ENCODE results near the gene SNTG2. TPM values are rescaled to one million over a fixed set of nuclear protein-coding genes. Genes with fewer than 3 reads are reported as not detected.
"Not testable (repeated sequence)": the region's sequence is repeated elsewhere in the genome, so short reads cannot be mapped to it uniquely, and the experiment has no call there.

The SNTG2 gene
- total RNA-seq = 1 to 10 TPM in 1 of 2 experiments, under 1 TPM in 1; 0.52 to 1.1 TPM

DNA sequence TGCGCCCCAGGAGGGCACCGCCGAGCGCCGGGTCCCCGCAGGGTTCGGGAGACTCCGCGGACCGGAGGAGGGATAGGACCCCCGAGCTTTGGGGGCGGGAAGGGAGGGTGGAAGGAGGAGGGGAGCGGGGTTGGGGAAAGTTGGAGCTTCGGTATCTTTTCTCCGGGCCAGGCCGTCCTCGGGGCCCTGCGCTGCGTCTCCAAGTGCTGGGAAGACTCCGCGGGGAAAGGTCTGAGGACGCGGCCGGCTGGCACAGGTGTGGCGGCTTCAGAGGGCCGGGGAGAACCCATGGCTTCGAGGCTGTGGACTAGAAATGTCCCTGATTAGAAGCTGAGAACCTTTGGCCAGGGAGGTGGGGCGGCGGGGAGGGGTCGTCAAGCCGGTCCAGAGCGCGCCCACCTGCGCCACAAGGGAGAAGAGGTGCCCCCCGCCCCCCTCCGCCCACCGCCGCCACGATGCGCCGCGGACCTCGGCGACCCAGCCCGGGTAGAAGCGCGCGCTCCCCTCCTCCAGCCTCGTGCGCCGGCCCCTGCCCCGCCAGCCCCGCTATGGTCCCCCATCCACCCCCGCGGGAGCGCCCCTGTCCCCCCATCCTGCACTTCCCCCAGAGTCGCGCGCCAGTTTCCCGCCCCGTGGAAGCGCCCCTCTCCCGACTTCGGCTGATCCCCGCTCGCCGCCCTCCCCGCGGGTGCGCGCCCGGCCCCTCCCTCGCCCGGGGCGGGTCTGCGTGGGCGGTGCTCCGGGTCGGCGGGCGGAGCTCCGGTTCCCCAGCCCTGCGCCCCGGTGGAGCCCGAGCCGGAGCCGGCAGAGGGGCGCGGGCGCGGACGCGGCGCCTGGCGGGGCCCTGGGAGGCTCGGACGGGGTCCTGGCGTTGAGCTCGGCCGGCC is at the start of gene SNTG2:
SNTG2 (plus strand) TSS at position 770 of the 887 bp plus-strand sequence. CDS start 148 bp downstream, outside the sequence.
- ChIA-PET POLR2A (interaction anchor here (0.6 to 0.8 kb wide), 3 partner anchors 10 to 511 kb away, joined by 3 to 4 read pairs (median 3); no protein-coding TSS in a partner anchor), CTCF (no interaction called here)

DNA sequence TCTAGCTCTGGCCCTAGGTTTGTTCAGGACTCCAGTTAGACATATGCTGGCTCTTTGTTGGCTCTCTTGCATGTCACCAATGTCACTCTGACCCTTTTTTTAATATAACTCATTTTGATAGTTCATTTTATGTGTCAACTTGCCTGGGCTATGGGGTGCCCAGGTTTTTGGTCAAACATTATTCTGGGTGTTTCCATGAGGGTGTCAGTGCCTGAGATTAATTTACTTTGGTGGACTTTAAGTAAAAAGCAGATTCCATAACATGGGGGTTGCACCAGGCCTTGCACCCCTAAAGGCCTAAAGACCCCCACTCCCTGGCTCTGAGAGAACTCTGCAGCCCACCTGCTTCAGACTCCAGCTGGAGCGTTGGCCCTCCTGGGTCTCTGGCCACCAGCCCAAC is 48.1 kb upstream of the SNTG2 start:
- CTCF ChIA-PET = no interaction called here
- POLR2A ChIA-PET = no interaction called here

DNA sequence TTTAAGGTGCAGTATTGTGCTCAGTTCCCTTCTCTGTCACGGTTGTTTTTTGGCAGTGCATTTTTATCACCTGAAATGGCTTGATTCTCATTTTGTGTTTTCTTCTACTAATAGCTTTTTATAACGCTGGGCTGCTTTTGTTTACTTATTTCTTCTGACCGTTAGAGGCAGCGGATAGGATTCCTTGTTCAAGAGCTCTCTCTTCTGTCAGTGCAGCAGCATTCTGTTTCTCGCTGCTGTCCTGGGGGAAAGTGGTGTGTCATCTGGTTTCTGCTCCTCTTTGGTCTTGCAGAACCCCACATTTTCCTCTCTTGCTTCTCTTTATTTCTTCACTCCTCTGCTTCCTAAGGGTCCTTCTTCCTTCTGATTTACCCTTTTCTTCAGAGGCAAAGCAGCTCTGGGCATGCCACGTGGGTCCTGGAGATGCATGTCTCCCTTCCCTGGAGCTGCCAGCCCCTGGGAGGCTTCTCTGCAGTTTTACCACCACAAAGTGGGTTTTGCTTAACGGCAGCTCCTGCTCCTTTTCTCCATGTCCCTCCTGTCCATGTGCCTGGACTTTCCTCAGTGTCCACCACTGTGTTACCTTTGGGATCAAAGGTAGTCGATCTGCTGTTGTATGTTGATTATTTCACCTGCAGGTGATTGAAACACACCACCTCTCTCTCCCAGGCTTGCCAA is 47.3 kb upstream of the SNTG2 start:
- ChIA-PET CTCF (no interaction called here), POLR2A (no interaction called here)

DNA sequence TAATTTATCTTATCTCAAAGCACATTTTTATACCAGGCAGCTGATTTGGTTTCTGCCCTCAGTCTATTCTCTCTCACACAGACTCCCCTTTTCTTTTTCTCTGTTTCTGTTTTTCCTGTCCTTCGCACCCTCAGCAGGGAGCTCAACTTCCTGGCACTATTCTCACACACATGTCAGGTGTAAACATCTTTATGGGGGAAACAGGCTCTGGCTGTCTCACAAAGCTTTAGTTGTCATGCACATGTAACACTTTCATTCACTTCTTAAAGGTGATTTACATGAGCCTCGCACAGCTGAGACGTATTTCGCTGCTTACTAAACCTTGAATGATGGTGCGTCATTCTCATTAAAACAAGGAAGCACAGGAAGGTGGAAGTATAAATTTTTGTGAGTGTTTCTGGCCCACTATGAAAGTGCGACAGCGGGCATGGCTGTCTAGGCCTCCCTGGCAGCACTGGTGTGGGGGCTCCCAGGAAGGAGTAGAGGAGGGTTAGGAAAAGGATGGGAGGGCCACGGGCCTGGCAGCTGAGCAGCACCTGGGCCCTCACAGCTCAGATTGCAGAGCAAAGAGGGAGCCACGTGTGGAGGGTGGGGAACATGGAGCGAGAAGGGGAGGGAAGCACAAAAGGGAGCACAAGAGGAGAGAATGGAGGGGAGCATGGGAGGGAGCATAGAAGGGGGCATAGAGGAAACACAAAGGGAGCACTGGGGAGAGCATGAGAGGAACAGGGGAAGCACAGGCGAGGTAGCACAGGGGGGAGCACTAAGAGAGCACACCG is 46.2 kb upstream of the SNTG2 start:
- CTCF ChIA-PET = no interaction called here
- POLR2A ChIA-PET = no interaction called here

DNA sequence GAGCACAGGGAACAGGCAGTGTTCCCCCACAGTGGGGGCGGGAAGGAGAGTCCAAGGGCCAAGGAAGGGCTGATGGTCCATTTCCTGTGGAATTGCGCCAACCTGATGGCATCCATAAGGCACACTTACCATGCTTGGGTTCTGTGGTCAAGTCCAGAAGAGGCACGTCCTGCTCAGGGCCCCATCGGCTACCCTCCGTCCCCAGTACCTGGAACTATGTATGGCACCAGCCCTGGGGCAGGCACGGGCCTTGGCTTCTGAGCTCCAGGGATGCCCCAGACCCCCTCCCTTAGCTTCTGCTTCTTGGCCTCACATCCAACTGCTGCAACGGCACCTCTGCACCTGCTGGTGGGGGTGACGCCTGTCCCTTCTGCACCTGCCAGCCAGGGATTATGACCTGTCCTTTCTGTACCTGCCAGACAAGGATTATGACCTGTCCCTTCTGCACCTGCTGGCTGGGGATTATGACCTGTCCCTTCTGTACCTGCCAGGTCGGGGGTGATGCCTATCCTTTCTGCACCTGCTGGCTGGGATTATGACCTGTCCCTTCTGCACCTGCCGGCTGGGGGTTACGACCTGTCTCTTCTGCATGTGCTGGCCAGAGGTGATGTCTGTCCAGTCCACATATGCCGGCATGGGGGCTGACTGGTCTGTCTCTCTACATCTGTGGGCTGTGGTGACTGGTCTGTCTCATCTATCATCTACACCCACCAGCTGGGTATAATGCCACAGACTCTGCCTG is 45.4 kb upstream of the SNTG2 start:
- CTCF ChIA-PET = no interaction called here
- POLR2A ChIA-PET = no interaction called here

DNA sequence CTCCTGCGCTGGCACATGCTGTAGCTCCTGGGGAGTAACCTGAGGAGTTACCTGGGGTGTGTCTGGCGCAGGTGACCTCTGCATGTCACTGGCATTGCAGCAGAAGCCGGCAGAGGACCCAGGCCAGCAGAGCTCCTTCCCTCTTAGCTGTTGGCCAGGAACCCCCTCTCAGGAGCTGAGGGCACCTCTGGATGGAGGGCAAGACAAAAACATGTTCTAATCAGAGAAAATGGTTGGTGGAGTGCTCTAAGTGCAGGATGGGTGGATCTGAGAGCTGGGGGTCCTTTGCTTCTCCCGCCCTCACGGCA is 44.9 kb upstream of the SNTG2 start:
- CTCF ChIA-PET = no interaction called here

DNA sequence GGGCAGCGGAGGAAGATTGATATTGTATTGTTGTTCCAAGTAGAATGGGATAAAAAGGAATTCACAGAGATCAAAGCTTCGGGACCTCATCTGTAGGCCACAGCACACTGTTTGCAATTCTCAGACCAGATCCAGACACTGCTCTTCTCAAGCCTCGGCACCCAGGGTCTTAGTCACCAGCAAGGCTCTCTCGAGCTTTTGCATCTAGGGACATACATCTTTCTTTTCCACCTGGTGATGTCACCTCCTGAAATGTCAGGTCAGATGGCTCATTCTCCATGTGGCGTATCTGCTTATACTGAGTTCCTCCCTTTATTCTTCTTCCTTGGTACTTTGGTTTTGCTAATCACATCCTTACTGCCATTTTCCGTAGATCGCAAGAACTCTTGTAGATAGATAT is 42.9 kb upstream of the SNTG2 start:
- CTCF ChIA-PET = no interaction called here
- POLR2A ChIA-PET = no interaction called here

More for the DNA sequence above, 44.9 kb upstream of the SNTG2 start:
- POLR2A ChIA-PET = no interaction called here

DNA sequence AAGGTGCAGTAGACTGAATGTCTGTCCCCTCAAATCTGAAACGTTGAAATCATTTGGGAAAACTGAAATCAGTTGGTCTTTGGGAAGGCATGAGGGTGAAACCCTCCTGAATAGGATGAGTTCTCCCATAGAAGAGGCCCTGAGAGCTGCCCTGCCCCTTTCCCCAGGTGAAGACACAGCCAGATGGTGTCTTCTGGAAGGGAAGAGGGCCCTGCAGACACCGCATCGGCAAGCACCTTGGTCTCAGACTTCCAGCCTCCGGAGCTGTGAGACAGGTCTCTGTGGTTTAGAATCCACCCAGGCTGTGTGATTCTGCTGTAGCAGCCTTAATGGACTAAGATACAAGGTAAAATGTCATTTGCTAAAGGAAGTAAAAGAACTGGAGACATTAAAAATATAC is 42.1 kb upstream of the SNTG2 start:
- CTCF ChIA-PET = no interaction called here

DNA sequence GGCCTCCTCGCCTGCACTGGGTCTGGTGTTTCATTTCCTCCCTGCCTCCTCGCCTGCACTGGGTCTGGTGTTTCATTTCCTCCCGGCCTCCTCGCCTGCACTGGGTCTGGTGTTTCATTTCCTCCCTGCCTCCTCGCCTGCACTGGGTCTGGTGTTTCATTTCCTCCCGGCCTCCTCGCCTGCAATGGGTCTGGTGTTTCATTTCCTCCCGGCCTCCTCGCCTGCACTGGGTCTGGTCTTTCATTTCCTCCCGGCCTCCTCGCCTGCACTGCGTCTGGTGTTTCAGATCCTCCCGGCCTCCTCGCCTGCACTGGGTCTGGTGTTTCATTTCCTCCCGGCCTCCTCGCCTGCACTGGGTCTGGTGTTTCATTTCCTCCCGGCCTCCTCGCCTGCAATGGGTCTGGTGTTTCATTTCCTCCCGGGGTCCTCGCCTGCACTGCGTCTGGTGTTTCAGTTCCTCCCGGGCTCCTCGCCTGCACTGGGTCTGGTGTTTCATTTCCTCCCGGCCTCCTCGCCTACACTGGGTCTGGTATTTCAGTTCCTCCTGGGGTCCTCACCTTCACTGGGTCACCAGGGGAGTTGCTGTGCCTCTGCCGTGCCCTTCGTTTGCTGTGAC is 40.8 kb upstream of the SNTG2 start:
- POLR2A ChIA-PET, CTCF ChIA-PET: not testable (repeated sequence)

More for the DNA sequence above, 42.1 kb upstream of the SNTG2 start:
- POLR2A ChIA-PET = no interaction called here

DNA sequence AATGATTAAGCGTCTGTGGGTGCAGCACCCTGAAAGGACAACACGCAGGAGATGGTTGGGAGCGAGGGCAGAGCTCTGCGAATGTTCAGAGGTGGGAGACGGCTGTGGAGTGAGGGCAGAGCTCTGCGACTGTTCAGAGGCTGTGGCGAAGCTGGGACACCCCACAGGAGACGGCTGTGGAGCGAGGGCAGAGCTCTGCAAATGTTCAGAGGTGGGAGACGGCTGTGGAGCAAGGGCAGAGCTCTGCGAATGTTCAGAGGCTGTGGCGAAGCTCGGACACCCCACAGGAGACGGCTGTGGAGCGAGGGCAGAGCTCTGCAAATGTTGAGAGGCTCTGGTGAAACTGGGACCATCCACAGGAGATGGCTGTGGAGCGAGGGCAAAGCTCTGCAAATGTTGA is 40.0 kb upstream of the SNTG2 start:
- ChIA-PET CTCF (no interaction called here), POLR2A (no interaction called here)

DNA sequence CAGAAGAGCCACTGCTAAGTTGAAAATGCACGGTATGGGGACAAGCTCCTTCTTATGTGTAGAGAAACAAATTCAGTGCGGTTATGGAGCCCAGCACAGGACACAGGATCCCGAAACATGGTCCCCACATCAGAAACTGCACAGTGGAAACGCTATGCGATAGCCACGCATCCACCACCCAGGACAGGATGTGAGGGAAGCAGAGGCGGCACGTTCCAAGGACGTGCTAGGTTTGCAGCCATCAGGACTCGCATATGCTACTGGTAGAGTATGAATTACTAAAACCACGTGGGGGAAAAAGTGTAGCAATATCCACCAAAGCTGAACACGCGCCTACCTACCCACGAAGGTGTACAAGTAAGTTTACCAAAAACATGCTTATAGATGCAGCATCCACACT is 34.7 kb upstream of the SNTG2 start:
- POLR2A ChIA-PET = no interaction called here
- CTCF ChIA-PET = no interaction called here

DNA sequence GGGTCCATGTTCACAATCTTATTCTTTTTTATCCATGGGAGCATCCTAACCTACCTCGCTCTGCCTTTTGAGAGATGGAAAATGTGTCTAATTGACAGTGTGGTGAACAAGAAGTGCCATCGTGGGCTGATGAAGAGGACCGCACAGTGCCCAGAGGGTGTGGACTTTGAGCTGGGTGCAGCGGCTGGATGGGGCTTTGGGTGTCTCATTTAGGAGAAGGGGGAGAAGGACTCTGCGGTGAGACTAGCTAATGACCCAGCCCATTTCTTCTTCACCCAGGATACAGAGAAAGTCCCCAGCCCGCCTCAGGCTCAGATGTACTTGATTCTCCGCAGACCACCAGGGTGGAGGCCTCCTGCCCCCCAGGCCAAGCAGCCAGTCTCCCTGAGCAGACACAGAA is 33.7 kb upstream of the SNTG2 start:
- ChIA-PET CTCF (no interaction called here), POLR2A (no interaction called here)

DNA sequence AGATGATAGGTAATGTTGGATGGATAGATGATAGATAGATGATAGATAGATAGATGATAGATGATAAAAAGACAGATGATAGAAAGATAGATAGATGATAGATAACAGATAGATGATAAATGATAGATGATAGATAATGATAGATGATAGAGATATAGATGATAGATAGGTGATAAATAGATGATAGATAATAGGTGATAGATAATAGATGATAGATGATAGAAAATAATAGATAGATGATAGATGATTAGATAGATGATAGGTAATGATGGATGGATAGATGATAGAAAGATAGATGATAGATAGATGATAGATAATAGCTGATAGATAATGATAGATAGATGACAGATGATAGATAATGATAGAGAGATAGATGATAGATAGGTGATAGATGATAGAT is 31.0 kb upstream of the SNTG2 start:
- POLR2A ChIA-PET = no interaction called here

DNA sequence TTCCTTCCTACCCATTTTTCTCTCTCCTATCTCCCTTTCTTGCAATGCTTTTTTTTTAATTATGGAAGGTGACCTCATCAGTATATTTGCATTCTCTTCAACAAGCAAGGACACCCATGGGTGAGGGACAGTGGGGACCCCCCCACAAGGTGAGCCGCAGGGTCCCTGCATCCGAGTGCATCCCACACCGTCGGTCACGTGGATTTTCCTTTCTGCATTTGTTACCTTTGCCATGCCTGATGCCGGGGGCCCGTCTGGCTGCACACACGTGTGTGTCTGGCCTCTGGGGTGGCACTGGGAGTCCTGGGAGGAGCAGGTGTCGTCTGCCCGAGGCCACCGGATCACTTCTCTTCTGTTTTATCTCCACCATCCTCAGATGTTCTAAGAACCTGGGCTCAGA is 30.1 kb upstream of the SNTG2 start:
- CTCF ChIA-PET = no interaction called here
- POLR2A ChIA-PET = no interaction called here

More for the DNA sequence above, 31.0 kb upstream of the SNTG2 start:
- CTCF ChIA-PET = no interaction called here

DNA sequence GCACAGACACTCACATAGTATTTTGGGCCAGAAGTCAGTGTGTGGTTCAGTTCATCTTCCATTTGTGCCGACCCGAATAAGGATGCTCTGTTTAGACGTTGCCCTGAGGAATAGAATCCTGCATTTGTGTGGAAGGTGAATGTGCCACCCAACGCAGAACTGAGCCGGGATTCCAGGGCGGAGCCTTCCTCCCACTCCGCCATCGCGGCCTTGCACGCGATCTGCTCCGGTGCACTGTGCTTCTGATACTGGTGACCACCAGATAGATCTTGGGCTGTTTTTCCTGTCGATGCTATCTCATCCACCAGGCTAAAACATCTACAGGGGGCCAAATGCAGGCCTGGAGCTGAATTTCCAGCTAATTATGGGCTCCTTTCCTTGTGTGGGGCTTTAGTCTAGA is 29.6 kb upstream of the SNTG2 start:
- POLR2A ChIA-PET = no interaction called here
- CTCF ChIA-PET = no interaction called here

DNA sequence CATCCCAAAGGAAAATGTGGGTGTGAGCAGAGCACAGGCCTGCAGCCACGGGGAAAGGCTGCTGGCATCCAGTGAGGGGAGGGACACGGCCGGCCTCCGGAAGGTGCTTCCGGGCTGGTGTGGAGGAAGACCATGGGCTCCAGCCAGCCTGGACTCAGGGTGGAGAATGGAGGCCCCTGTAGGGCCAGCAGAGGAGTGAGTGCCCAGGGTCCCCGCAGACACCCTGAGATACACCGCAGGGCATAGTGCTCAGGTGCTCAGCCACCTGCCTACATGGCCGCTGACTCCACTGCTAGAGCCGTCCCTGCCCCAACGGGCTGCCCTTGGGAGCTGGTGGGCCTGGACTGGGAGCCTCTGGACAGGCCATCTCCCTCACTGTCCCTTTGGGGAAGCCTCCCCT is 28.5 kb upstream of the SNTG2 start:
- ChIA-PET POLR2A (no interaction called here), CTCF (no interaction called here)

DNA sequence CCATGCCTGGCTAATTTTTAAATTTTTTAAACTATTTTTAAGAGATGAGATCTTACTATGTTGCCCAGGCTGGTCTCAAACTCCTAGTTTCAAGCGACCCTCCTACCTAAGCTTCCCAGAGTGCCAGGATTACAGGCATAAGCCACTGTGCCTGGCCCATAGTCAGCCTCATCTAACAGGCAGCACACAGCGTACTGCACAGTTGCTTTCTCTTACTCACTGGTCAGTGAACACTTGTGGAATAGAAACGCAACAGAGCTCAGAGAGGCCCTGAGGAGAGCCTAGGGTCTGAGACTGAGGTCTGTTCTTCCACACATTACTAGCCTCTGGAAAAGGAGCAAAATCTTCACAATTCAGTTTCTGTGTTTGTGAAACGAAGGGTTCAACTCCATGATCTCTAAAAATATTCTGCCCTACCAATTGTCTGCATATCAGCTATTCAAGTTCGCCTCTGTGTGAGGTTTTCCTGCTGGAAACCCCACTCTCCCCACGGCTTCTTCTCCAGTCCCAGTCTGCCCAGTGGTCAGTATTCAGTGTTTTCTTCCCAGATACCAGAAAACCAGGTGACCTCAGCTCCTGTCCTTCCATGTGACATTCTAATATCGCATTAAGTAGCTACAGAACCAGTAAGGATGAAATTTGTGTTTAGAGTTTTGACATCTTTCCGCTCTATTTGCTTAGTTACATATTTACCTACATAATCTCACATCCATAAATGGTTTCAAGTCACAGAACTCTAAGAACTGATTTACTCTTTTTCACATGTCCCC is 26.6 kb upstream of the SNTG2 start:
- ChIA-PET POLR2A (no interaction called here), CTCF (no interaction called here)

DNA sequence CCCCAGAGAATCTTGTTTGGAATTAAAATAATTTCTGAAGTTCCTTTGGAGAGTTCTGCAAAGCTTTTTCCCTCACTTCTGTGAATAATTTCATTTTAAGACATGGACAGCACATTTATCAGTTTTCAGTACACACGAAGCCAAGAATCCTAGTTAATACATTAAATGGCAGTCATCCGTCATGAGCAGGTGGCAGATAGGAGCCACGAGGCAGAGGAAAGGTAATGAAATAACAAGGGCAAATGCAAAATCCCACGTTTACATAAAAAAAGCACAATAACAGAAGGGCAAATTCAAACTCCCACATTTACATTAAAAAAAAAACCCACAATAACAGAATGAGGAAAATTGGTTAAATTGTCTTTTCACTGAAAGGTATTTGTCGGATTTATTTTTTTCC is 25.9 kb upstream of the SNTG2 start:
- ChIA-PET CTCF (interaction anchor here (0.7 kb wide), 1 partner anchor 132 kb away, joined by 3 read pairs; no protein-coding TSS in a partner anchor), POLR2A (no interaction called here)

DNA sequence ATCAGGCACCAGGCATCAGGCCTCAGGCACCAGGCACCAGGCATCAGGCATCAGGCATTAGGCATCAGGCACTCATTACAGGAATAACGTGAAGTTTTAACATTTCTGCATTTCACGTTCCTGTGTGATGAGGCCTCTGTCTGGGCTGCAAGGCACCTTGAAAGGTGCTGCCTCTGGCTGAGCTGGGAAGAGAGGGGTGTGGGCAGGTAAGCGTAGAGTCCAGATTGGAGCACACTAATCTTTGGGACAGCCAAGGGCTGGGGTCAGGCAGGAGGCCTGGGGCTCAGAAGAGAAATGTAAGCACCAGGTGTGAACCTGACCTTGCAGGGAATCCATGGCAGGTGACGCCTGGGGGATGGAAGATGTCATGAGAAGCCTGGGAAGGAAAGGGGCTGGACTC is 25.3 kb upstream of the SNTG2 start:
- CTCF ChIA-PET = interaction anchor here (0.7 kb wide), 1 partner anchor 132 kb away, joined by 3 read pairs; no protein-coding TSS in a partner anchor
- POLR2A ChIA-PET = no interaction called here

Data from activated CD8-positive, alpha-beta memory T cell treated with anti-CD3 and anti-CD28 coated beads for 36 hours (primary cell).